ENCODE results near the gene KCNK15.

- TF ChIP-seq POLR2A (IDR thresholded peaks at IDR 0.05) = no peak
- no peak for TF ChIP-seq CTCF (IDR thresholded peaks at IDR 0.05 in 8 of 11, conservative IDR thresholded peaks at IDR 0.05 in 3 of 11)
Measured at GRCh38 chr20:44721785-44722054, 23.9 kb upstream of the KCNK15 start.
